Neural crest cell (in vitro differentiated cells): ENCODE results near the gene SCIN. TPM values are rescaled to one million over a fixed set of nuclear protein-coding genes. Genes with fewer than 3 reads are reported as not detected.
A peak's percentile ranks its signal among the peaks of the same experiment; 100 is the strongest.

Experiments
- DNase-seq: peaks from one replicate; pipeline ENCODE4 v3.0.0; 2021; ENCODE audit warnings: low read depth, mixed read lengths, low spot score
- H3K27ac Mint-ChIP-seq: one replicate; pipeline ENCODE4 v1.8.0; 2021; ENCODE audit warnings: mild to moderate bottlenecking, mixed read lengths; ENCODE audit not compliant: unreplicated experiment
- H3K27me3 Mint-ChIP-seq: 2 replicates; pipeline ENCODE4 v1.8.0; 2021; ENCODE audit warnings: low read depth, mild to moderate bottlenecking, mixed read lengths
- H3K36me3 Mint-ChIP-seq: 2 replicates; pipeline ENCODE4 v1.8.0; 2021; ENCODE audit warnings: low read depth, mild to moderate bottlenecking, mixed read lengths
- H3K4me1 Mint-ChIP-seq: 2 replicates; pipeline ENCODE4 v1.8.0; 2021; ENCODE audit warnings: mixed read lengths
- H3K4me3 Mint-ChIP-seq: one replicate; pipeline ENCODE4 v1.8.0; 2021; ENCODE audit warnings: mild to moderate bottlenecking, mixed read lengths
- H3K9me3 Mint-ChIP-seq: 2 replicates; pipeline ENCODE4 v1.8.0; 2021; ENCODE audit warnings: mixed read lengths
- total RNA-seq: library from RNA; stranded (reverse); gene quantifications from 2 replicates; pipeline ENCODE4 v1.2.1, GENCODE V29; 2021
- TF ChIP-seq, protein P1 (sequence below): fragments of 200-600 bp; sonication (generic); conservative IDR thresholded peaks from 2 replicates; pipeline ENCODE4 v1.5.0; 2021; ENCODE audit warnings: antibody characterized with exemption, mild to moderate bottlenecking

SCIN gene
- total RNA-seq, 1 donor from 2014 or later, result not detected

GRCh38 chr7:12699299-12699698 is 128.8 kb downstream of the SCIN start:
- H3K9me3 Mint-ChIP-seq, result peaks cover 3% of the 10 kb centered on the region
- no peak for DNase-seq
- peaks cover 16% of the 10 kb centered on the region for H3K36me3 Mint-ChIP-seq
- TF ChIP-seq, protein P1, sequence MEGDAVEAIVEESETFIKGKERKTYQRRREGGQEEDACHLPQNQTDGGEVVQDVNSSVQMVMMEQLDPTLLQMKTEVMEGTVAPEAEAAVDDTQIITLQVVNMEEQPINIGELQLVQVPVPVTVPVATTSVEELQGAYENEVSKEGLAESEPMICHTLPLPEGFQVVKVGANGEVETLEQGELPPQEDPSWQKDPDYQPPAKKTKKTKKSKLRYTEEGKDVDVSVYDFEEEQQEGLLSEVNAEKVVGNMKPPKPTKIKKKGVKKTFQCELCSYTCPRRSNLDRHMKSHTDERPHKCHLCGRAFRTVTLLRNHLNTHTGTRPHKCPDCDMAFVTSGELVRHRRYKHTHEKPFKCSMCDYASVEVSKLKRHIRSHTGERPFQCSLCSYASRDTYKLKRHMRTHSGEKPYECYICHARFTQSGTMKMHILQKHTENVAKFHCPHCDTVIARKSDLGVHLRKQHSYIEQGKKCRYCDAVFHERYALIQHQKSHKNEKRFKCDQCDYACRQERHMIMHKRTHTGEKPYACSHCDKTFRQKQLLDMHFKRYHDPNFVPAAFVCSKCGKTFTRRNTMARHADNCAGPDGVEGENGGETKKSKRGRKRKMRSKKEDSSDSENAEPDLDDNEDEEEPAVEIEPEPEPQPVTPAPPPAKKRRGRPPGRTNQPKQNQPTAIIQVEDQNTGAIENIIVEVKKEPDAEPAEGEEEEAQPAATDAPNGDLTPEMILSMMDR, result no peak
- no peak overlapping the region for H3K4me3 Mint-ChIP-seq
- H3K4me1 Mint-ChIP-seq, result peaks cover 7% of the 10 kb centered on the region
- H3K27ac Mint-ChIP-seq, result no peak overlapping the region
- H3K27me3 Mint-ChIP-seq, result no peaks in the 10 kb centered on the region

DNA sequence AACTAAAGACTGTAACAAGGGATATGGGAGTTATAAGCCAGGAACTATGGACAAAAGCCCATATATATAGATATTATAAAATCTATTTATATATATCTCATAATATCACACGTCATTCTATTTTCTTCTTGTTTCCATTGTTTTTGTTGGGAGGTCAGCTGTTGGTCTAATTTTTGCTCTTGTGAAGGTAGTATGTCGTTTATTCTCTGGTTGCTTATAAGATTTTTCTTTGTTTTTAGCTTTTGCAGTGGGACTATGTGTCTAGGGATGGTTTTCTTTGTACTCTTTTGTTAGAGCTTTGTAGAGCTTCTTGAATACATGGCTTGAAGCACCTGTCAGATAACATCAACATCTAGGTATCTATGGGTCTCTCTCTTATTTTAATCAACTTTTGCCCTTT is 130.9 kb downstream of the SCIN start:
- Mint-ChIP-seq H3K4me1 (peaks cover under 1% of the 10 kb centered on the region), H3K4me3 (no peak overlapping the region), H3K27ac (no peak overlapping the region), H3K36me3 (peaks cover 16% of the 10 kb centered on the region), H3K9me3 (peaks cover 5% of the 10 kb centered on the region), H3K27me3 (no peaks in the 10 kb centered on the region)
- DNase-seq, result no peak
- TF ChIP-seq, protein P1, result no peak

DNA sequence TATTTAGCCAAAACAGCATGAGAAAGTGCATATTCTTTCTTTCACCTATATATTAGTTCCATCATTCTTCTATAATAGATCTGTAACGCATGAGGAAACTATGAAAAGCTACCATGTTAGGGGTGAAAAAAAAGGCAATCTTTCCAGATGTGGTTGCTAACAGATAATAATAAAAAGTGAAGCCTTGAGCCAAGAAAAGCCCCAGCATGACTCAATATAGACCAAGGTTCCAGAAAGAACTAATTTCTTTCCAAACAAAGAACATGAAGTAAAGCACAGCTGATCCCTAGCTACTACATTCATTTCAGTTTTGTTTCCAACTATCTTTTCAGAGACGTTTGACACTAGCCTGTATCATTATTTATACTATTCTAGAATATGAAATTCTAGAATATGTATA is 133.4 kb downstream of the SCIN start:
- DNase-seq, result no peak
- peaks cover 13% of the 10 kb centered on the region for H3K36me3 Mint-ChIP-seq
- TF ChIP-seq, protein P1, result no peak
- no peak overlapping the region for H3K27ac Mint-ChIP-seq
- H3K9me3 Mint-ChIP-seq, result peaks cover 5% of the 10 kb centered on the region
- no peaks in the 10 kb centered on the region for H3K27me3 Mint-ChIP-seq
- H3K4me1 Mint-ChIP-seq, result peaks cover 21% of the 10 kb centered on the region
- H3K4me3 Mint-ChIP-seq, result no peak overlapping the region

- H3K4me3 Mint-ChIP-seq, result no peak overlapping the region
- H3K4me1 Mint-ChIP-seq, result peaks cover 33% of the 10 kb centered on the region
- peaks cover 9% of the 10 kb centered on the region for H3K36me3 Mint-ChIP-seq
- no peaks in the 10 kb centered on the region for H3K27me3 Mint-ChIP-seq
- no peak overlapping the region for H3K27ac Mint-ChIP-seq
- peaks cover 5% of the 10 kb centered on the region for H3K9me3 Mint-ChIP-seq
- no peak for DNase-seq
- TF ChIP-seq, protein P1, result no peak
These were observed 135.4 kb downstream of the SCIN start for GRCh38 chr7:12705878-12706277.

DNA sequence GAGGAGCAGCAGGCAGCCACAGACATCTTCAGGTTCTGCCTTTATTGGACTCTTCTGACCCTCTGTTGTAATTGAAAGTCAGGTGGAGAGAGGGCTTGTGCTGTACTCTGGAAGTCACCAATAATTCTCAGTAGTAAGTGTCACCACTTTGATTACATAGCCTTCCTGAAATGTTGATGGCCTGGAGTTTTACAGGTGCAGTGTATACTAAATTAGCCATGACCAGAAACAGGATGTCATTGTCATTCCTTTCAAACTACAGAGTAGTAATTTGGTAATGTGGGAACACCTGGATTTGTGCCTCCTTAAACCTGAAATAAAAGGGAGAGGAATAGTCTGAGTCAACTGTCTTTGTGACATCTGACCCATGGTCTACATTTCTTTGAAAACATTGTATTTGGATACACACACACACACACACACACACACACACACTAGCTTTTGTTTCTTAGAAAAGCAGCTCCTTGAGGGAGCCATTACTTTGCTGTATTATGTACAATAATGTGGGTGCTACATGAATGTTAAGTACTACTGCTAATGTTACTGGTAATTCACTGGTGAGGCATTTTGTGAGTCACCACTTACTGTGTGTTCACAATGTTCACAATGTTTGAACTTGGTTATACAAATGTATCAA is 136.5 kb downstream of the SCIN start:
- peaks cover 2% of the 10 kb centered on the region for H3K9me3 Mint-ChIP-seq
- peaks cover 33% of the 10 kb centered on the region for H3K4me1 Mint-ChIP-seq
- H3K27me3 Mint-ChIP-seq, result no peaks in the 10 kb centered on the region
- no peak for DNase-seq
- H3K27ac Mint-ChIP-seq, result no peak overlapping the region
- peak overlapping the region; percentile 2 for H3K4me3 Mint-ChIP-seq
- TF ChIP-seq, protein P1, result no peak
- no peaks in the 10 kb centered on the region for H3K36me3 Mint-ChIP-seq
